ENCODE results near the gene METTL23.

DNA sequence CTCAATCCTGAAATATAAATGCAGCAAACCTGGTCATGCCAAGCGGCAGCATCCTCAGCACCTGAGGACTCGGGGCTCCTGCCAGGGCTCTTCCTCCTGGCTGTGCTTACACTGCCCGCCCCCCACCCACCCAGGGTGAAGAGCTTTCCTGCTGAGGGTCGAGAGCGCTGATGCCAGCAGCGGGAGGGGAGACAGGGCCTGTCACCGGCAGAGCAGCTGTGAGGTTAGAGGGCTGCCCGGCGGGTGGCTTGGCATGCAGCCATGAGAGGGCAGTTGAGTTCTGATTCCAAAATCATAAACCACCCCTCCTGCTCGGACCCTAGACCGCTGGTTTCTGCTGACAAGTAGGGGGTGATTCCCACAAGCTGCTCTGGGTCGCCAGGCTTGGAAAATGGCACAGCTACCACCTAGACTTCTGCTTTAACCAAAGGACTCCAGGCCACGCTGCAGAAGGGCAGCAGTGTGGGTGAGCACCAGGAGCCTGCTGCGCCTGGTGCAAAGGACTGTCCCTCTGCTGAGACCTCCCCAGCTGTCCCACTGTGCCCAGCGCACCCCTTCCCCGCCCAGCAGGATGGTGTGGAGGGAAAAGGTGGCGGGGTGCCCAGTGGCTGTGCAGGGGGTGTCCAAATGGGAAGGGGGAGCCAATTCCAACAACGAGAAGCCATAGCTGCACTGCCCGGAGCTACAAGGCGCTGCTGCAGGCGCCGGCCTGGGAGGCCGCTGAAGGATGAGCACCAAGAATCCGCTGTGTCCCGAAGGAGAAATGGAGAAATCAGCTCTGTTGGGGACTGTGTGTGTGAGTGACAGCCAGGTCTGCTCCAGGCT lies 42.5 kb upstream of the METTL23 start:
- TF ChIP-seq EZH2 (IDR thresholded peaks at IDR 0.05; ENCODE audit: low read depth, unreplicated experiment) (no peak), POLR2AphosphoS5 (IDR thresholded peaks at IDR 0.05; ENCODE audit: low read depth) (no peak), STAT1 (IDR thresholded peaks at IDR 0.05; ENCODE audit: unreplicated experiment) (no peak), EZH2phosphoT487 (IDR thresholded peaks at IDR 0.05; ENCODE audit: unreplicated experiment) (no peak), ETS1 (IDR thresholded peaks at IDR 0.05) (no peak), ZNF114 (CRISPR knock-in tag; IDR thresholded peaks at IDR 0.05) (no peak), REST (IDR thresholded peaks at IDR 0.05; ENCODE audit: unreplicated experiment) (no peak), ZNF331 (CRISPR knock-in tag; IDR thresholded peaks at IDR 0.05; ENCODE audit: low read depth) (no peak), CREB1 (CRISPR knock-in tag; IDR thresholded peaks at IDR 0.05; ENCODE audit: low read depth) (no peak), ZNF462 (CRISPR knock-in tag; IDR thresholded peaks at IDR 0.05) (no peak), NANOG (IDR thresholded peaks at IDR 0.05; ENCODE audit: borderline replicate concordance) (no peak)
- TF ChIP-seq, protein P1, sequence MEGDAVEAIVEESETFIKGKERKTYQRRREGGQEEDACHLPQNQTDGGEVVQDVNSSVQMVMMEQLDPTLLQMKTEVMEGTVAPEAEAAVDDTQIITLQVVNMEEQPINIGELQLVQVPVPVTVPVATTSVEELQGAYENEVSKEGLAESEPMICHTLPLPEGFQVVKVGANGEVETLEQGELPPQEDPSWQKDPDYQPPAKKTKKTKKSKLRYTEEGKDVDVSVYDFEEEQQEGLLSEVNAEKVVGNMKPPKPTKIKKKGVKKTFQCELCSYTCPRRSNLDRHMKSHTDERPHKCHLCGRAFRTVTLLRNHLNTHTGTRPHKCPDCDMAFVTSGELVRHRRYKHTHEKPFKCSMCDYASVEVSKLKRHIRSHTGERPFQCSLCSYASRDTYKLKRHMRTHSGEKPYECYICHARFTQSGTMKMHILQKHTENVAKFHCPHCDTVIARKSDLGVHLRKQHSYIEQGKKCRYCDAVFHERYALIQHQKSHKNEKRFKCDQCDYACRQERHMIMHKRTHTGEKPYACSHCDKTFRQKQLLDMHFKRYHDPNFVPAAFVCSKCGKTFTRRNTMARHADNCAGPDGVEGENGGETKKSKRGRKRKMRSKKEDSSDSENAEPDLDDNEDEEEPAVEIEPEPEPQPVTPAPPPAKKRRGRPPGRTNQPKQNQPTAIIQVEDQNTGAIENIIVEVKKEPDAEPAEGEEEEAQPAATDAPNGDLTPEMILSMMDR (conservative IDR thresholded peaks at IDR 0.05; ENCODE audit: low read depth in 2 of 2), result no peak

Measured in GM23338 (cell line).